ENCODE results near the gene CHRNG. TPM values are rescaled to one million over a fixed set of nuclear protein-coding genes. Genes with fewer than 3 reads are reported as not detected.

The CHRNG gene
- total RNA-seq = not detected

- no peak within 1 kb of the TSS for H3K4me3 ChIP-seq
- no peak within 1 kb of the TSS for H3K27ac ChIP-seq
- DNase-seq = no peak
- TF ChIP-seq CTCF (IDR thresholded peaks at IDR 0.05) (no peak), POLR2A (IDR thresholded peaks at IDR 0.05) (no peak), EP300 (IDR thresholded peaks at IDR 0.05; ENCODE audit: low read depth) (no peak), POLR2AphosphoS5 (IDR thresholded peaks at IDR 0.05) (no peak)
- in situ Hi-C loops (cut with MboI; ENCODE audit: low pct_ligation_motif_present in 1 of 4, low pct_unique_long_range_greater_than_20kb in 1 of 4, low sequenced_read_pairs in 3 of 4) (no loop called here), intact Hi-C loops (cut with DNase I; ENCODE audit: low total_unique reads) (no loop called here)
- WGBS, 2 donors (ENCODE audit: low coverage in 1 of 2) = 40 to 58% methylated on average over 1 to 23 of the region's 23 CpGs
- H3K36me3 ChIP-seq = no peaks in the 10 kb centered on the region
- H3K27me3 ChIP-seq = peaks cover 42% of the 10 kb centered on the region
- no peaks in the 10 kb centered on the region for H3K9me3 ChIP-seq
- no peaks in the 10 kb centered on the region for H3K4me1 ChIP-seq
Observed at GRCh38 chr2:232539298-232540231, at the start of gene CHRNG. CHRNG (plus strand) TSS chr2:232539692; CDS start chr2:232539748, 56 bp downstream.

DNA sequence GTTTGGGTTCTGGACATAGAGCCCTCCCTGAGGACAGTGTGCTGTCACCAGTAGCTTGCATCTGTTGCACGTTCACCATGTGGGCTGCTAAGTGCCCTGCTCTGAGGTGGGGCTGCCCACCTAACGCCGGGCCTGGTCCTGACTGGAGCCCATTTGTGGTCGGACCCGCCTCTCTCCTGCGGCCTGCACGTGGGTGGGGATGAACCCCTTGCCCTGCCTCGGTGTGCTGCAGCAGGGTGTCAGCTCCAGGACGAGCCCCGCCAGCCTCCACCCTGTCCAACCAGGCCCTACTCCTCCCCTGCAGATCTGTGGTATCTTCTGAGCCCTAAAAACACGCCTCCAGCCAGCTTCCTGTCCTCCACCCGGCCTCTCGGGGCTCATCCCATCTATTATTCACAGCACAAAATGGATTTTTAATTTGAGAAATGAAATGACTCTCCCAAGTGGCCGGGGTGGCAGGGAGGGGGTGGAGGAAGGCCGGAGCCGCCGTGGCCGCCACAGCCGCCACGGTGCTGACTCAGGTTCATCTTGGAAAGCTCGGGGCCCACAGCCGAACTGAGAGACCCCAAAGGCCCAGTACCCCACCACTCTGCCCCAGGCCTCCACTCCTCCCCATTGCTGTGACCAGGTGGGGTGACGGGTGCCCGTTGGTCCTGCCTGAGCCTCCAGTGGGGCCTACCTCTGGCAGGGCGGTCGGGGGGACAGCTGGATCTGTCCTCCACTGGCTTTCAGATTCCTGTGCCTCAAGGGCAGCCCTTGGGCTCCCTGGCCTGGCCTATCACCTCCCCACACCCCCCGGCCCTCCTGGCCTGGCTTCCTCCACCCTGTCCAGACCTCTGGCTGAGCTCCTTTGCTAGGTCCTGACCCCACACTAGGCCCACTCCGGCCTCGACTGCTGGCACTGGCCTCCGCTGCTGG, 49.0 kb upstream of the CHRNG start:
- no peak overlapping the region for H3K4me3 ChIP-seq
- no peaks in the 10 kb centered on the region for H3K9me3 ChIP-seq
- no peak for DNase-seq
- TF ChIP-seq EP300 (IDR thresholded peaks at IDR 0.05; ENCODE audit: low read depth) (no peak), POLR2A (IDR thresholded peaks at IDR 0.05) (no peak), POLR2AphosphoS5 (IDR thresholded peaks at IDR 0.05) (no peak), CTCF (IDR thresholded peaks at IDR 0.05) (no peak)
- peaks cover 0 to 17% (median 7%) of the 10 kb centered on the region in 4 donors for H3K4me1 ChIP-seq
- H3K27me3 ChIP-seq = peaks cover 52% of the 10 kb centered on the region
- H3K27ac ChIP-seq = no peak overlapping the region
- in situ Hi-C loops (cut with MboI; ENCODE audit: low pct_ligation_motif_present in 1 of 4, low pct_unique_long_range_greater_than_20kb in 1 of 4, low sequenced_read_pairs in 3 of 4) = no loop called here
- WGBS, 2 donors (ENCODE audit: low coverage in 1 of 2) = 84 to 94% methylated on average over 6 to 23 of the region's 30 CpGs
- H3K36me3 ChIP-seq = no peaks in the 10 kb centered on the region
- intact Hi-C loops (cut with DNase I; ENCODE audit: low total_unique reads) = no loop called here

GRCh38 chr2:232491139-232491780, 48.2 kb upstream of the CHRNG start:
- H3K27me3 ChIP-seq = peaks cover 44% of the 10 kb centered on the region
- no peaks in the 10 kb centered on the region for H3K9me3 ChIP-seq
- TF ChIP-seq POLR2A (IDR thresholded peaks at IDR 0.05) = no peak
- no peak for TF ChIP-seq CTCF (IDR thresholded peaks at IDR 0.05)
- TF ChIP-seq EP300 (IDR thresholded peaks at IDR 0.05; ENCODE audit: low read depth) = no peak
- TF ChIP-seq POLR2AphosphoS5 (IDR thresholded peaks at IDR 0.05) = no peak
- WGBS, 2 donors (ENCODE audit: low coverage in 1 of 2) = 85 to 88% methylated on average over 3 to 12 of the region's 12 CpGs
- no peak overlapping the region for H3K4me3 ChIP-seq
- in situ Hi-C loops (cut with MboI; ENCODE audit: low pct_ligation_motif_present in 1 of 4, low pct_unique_long_range_greater_than_20kb in 1 of 4, low sequenced_read_pairs in 3 of 4) (no loop called here), intact Hi-C loops (cut with DNase I; ENCODE audit: low total_unique reads) (no loop called here)
- no peaks in the 10 kb centered on the region for H3K36me3 ChIP-seq
- peaks cover 0 to 10% (median 7%) of the 10 kb centered on the region in 4 donors for H3K4me1 ChIP-seq
- no peak overlapping the region for H3K27ac ChIP-seq
- DNase-seq = no peak
